HepG2 (cell line): ENCODE data around the gene KLHL5. TPM values are rescaled to one million over a fixed set of nuclear protein-coding genes. Genes with fewer than 3 reads are reported as not detected.

Experiments used
- ATAC-seq: fragments of 200-7000 bp; cut with Tn5 transposase; 3 replicates; pipeline ENCODE4 v1.9.1; 2020; ENCODE audit warnings: mild to moderate bottlenecking, moderate library complexity
- BruUV-seq: library from RNA; stranded (reverse); fragments of 400-500 nt; replicated peaks from 2 replicates; lab custom pipeline; 2021; lab: Mats Ljungman, UMichigan
- CTCF ChIA-PET: fragments of 300-600 bp; formaldehyde crosslinking; extraction: SDS; loops from one replicate; lab custom pipeline; 2021; ENCODE audit warnings: low total read pairs, inconsistent platforms, low intra/inter-chr PET ratio; lab: Yijun Ruan, JAX
- POLR2A ChIA-PET: fragments of 350-600 bp; sonication (Branson Sonifier 250); formaldehyde crosslinking; loops from one replicate; lab custom pipeline; 2020; ENCODE audit warnings: antibody characterized with exemption, inconsistent platforms; lab: Yijun Ruan, JAX
- DNase-seq: peaks from one replicate; pipeline ENCODE4 v3.0.0-alpha.2; 2015; ENCODE audit warnings: low spot score
- FAIRE-seq: peaks from 3 replicates; lab custom pipeline; 2011; peaks lifted over from hg19 to GRCh38; lab: Jason Lieb, UNC
- H2AFZ ChIP-seq: one replicate; pipeline ENCODE4 v1.6.1; 2011; ENCODE audit warnings: low read length, inconsistent platforms
- H3K27ac ChIP-seq: fragments of 300-600 bp; 3 replicates; pipeline ENCODE4 v1.8.0; 2011; ENCODE audit warnings: mixed run types, mild to moderate bottlenecking, mixed read lengths, low read length, inconsistent platforms; ENCODE audit not compliant: insufficient read depth; ENCODE audit errors: extremely low read length
- H3K27me3 ChIP-seq, 2 experiments: fragments of 200-600 bp in 1 of 2; 2 replicates in 1 of 2; 3 replicates in 1 of 2; pipeline versions ENCODE4 v1.6.0 to v1.8.0; 2011; ENCODE audit warnings: low read length in 2 of 2, mild to moderate bottlenecking in 2 of 2, moderate library complexity in 2 of 2, inconsistent platforms in 1 of 2; ENCODE audit not compliant: insufficient read depth in 2 of 2, control insufficient read depth in 1 of 2
- H3K36me3 ChIP-seq, 2 experiments: fragments of 200-600 bp in 1 of 2; replicated peaks in 1 of 2; 2 replicates in 1 of 2; 3 replicates in 1 of 2; pipeline versions ENCODE4 v1.5.1 to v1.8.0; 2011; ENCODE audit warnings: low read length in 2 of 2, inconsistent platforms in 1 of 2; ENCODE audit not compliant: insufficient read depth in 2 of 2, control insufficient read depth in 1 of 2
- H3K4me1 ChIP-seq: 2 replicates; pipeline ENCODE4 v1.5.1; 2012; ENCODE audit warnings: low read length, inconsistent platforms; ENCODE audit not compliant: insufficient read depth
- H3K4me2 ChIP-seq: 2 replicates; pipeline ENCODE4 v1.6.0; 2011; ENCODE audit warnings: low read depth, low read length, inconsistent platforms
- H3K4me3 ChIP-seq, 3 experiments: fragments of 200-600 bp in 1 of 3; sonication (generic), shearing (Covaris generic) in 1 of 3; replicated peaks in 1 of 3; 2 replicates each; pipeline ENCODE4 v1.5.1; 2011 to 2016; ENCODE audit warnings: low read length in 3 of 3, inconsistent platforms in 2 of 3, low read depth in 2 of 3, mild to moderate bottlenecking in 2 of 3, control low read depth in 1 of 3, mixed read lengths in 1 of 3; ENCODE audit not compliant: insufficient read depth in 1 of 3
- H3K79me2 ChIP-seq: one replicate; pipeline ENCODE4 v1.6.1; 2011; ENCODE audit warnings: low read length, inconsistent platforms; ENCODE audit not compliant: insufficient read depth
- H3K9ac ChIP-seq: 2 replicates; pipeline ENCODE4 v1.6.0; 2011; ENCODE audit warnings: mild to moderate bottlenecking, low read depth, low read length, inconsistent platforms; ENCODE audit not compliant: insufficient read depth
- H3K9me3 ChIP-seq: 2 replicates; pipeline ENCODE4 v1.5.1; 2012; ENCODE audit warnings: mild to moderate bottlenecking, low read length
- H4K20me1 ChIP-seq: 2 replicates; pipeline ENCODE4 v1.6.0; 2011; ENCODE audit warnings: inconsistent platforms, mild to moderate bottlenecking, low read length, moderate library complexity; ENCODE audit not compliant: insufficient read depth
- AKAP8 ChIP-seq: sonication (generic); formaldehyde crosslinking; IDR thresholded peaks from 2 replicates; pipeline ENCODE4 v1.5.1; 2020; ENCODE audit warnings: mild to moderate bottlenecking, missing genetic modification reagents
- CC2D1A ChIP-seq: sonication (generic); formaldehyde crosslinking; IDR thresholded peaks from 2 replicates; pipeline ENCODE4 v1.8.1; 2023; ENCODE audit warnings: mild to moderate bottlenecking, missing genetic modification reagents
- EED ChIP-seq: sonication (generic); formaldehyde crosslinking; IDR thresholded peaks from 2 replicates; pipeline ENCODE4 v1.5.0; 2020; ENCODE audit warnings: mild to moderate bottlenecking, missing genetic modification reagents
- HES4 ChIP-seq: sonication (generic); formaldehyde crosslinking; IDR thresholded peaks from 2 replicates; pipeline ENCODE4 v1.9.0; 2021; ENCODE audit warnings: mild to moderate bottlenecking, missing genetic modification reagents, borderline replicate concordance
- HNRNPLL ChIP-seq: fragments of 200-400 bp; formaldehyde crosslinking; IDR thresholded peaks from 2 replicates; pipeline ENCODE4 v1.6.1; 2017; ENCODE audit warnings: mild to moderate bottlenecking, low read depth, low read length; ENCODE audit not compliant: poor library complexity, severe bottlenecking
- HNRNPUL1 ChIP-seq: fragments of 200-400 bp; formaldehyde crosslinking; IDR thresholded peaks from 2 replicates; pipeline ENCODE4 v1.6.1; 2017; ENCODE audit warnings: low read depth, mild to moderate bottlenecking, low read length, moderate library complexity
- IRF1 ChIP-seq: sonication (generic); formaldehyde crosslinking; IDR thresholded peaks from 2 replicates; pipeline ENCODE4 v1.4.0; 2020; ENCODE audit warnings: low read depth, mild to moderate bottlenecking, missing genetic modification reagents
- KDM5A ChIP-seq: fragments of 200-600 bp; sonication (generic); IDR thresholded peaks from 2 replicates; pipeline ENCODE4 v1.7.0; 2018; ENCODE audit warnings: antibody characterized with exemption, mild to moderate bottlenecking, low read length, borderline replicate concordance
- MTA3 ChIP-seq: sonication (generic); formaldehyde crosslinking; IDR thresholded peaks from 2 replicates; pipeline ENCODE4 v1.4.0; 2020; ENCODE audit warnings: missing genetic modification reagents
- NCOR1 ChIP-seq: fragments of 200-600 bp; sonication (generic); IDR thresholded peaks from 2 replicates; pipeline ENCODE4 v1.7.0; 2017; ENCODE audit warnings: antibody characterized with exemption, low read length, borderline replicate concordance
- NR2F2 ChIP-seq: IDR thresholded peaks from 2 replicates; pipeline ENCODE4 v1.6.1; 2012; ENCODE audit warnings: low read depth, inconsistent platforms, borderline replicate concordance
- RBFOX2 ChIP-seq: fragments of 200-400 bp; formaldehyde crosslinking; IDR thresholded peaks from 2 replicates; pipeline ENCODE4 v1.6.1; 2017; ENCODE audit warnings: low read depth, mild to moderate bottlenecking, low read length
- SAP130 ChIP-seq: IDR thresholded peaks from 2 replicates; pipeline ENCODE4 v1.6.1; 2016; ENCODE audit warnings: low read depth
- SNAI1 ChIP-seq: sonication (generic); formaldehyde crosslinking; IDR thresholded peaks from 2 replicates; pipeline ENCODE4 v1.5.0; 2020; ENCODE audit warnings: mild to moderate bottlenecking, missing genetic modification reagents, borderline replicate concordance
- ZBTB8A ChIP-seq: sonication (generic); formaldehyde crosslinking; IDR thresholded peaks from 2 replicates; pipeline ENCODE4 v1.4.0; 2020; ENCODE audit warnings: mild to moderate bottlenecking, low read depth, missing genetic modification reagents, borderline replicate concordance
- ZFP82 ChIP-seq: sonication (generic); formaldehyde crosslinking; IDR thresholded peaks from 2 replicates; pipeline ENCODE4 v1.5.1; 2020; ENCODE audit warnings: mild to moderate bottlenecking, missing genetic modification reagents, borderline replicate concordance
- ZFY ChIP-seq: sonication (generic); formaldehyde crosslinking; IDR thresholded peaks from 2 replicates; pipeline ENCODE4 v1.4.0; 2020; ENCODE audit warnings: missing genetic modification reagents
- ZNF614 ChIP-seq: IDR thresholded peaks from 2 replicates; pipeline ENCODE4 v1.6.1; 2018; ENCODE audit warnings: missing biosample characterization, missing genetic modification reagents, inconsistent platforms, borderline replicate concordance
- WGBS: methylation state at CpG from one replicate; pipeline ENCODE4 v1.1.6; 2017; ENCODE audit warnings: low lambda C conversion rate; 5-methylcytosine and 5-hydroxymethylcytosine counted together
- in situ Hi-C: cut with HindIII; loops from 2 replicates; pipeline ENCODE4 v1.10.0; 2017; ENCODE audit warnings: low pct_unique_long_range_greater_than_20kb; ENCODE audit not compliant: extremely low pct_ligation_motif_present
- intact Hi-C: fragments of 100-400 bp; cut with micrococcal nuclease; formaldehyde crosslinking; loops from one replicate; pipeline ENCODE4 v1.10.0; 2022; ENCODE audit not compliant: unreplicated experiment
- polyA plus RNA-seq, 8 experiments: library from polyadenylated mRNA; depleted of rRNA in 3 of 8; stranded (reverse) in 7 of 8; unstranded in 1 of 8; fragments of >200 nt; fragmentation: Illumina TruSeq in 4 of 8; extraction: Trizol in 4 of 8; gene quantifications; 2 replicates each; pipeline versions ENCODE4 v1.2.1 to v1.2.3, GENCODE V29; 2011 to 2016; ENCODE audit warnings: low read depth in 4 of 8, missing spikeins in 1 of 8, mixed read lengths in 1 of 8; ENCODE audit not compliant: insufficient read depth in 1 of 8
- total RNA-seq, 5 experiments: library from RNA; depleted of rRNA; stranded (reverse); fragments of >200 nt; fragmentation: Illumina TruSeq; extraction: Trizol; gene quantifications; 2 replicates each; pipeline ENCODE4 v1.2.3, GENCODE V29; 2016; ENCODE audit warnings: low read depth in 1 of 5
- TF ChIP-seq, protein P1 (sequence below): sonication (generic); formaldehyde crosslinking; IDR thresholded peaks from 2 replicates; pipeline ENCODE4 v1.8.0; 2022; ENCODE audit warnings: missing genetic modification reagents, mild to moderate bottlenecking, inconsistent platforms, borderline replicate concordance
- TF ChIP-seq, protein P2 (sequence below): IDR thresholded peaks from 2 replicates; pipeline ENCODE4 v1.6.1; 2012; ENCODE audit warnings: inconsistent platforms

Gene KLHL5
- total and polyA plus RNA-seq, 2 of the 13 experiments (the other 11 are each of a cell fraction or from before 2014, with no cell fraction given): 36.2 to 38.7 TPM

DNA sequence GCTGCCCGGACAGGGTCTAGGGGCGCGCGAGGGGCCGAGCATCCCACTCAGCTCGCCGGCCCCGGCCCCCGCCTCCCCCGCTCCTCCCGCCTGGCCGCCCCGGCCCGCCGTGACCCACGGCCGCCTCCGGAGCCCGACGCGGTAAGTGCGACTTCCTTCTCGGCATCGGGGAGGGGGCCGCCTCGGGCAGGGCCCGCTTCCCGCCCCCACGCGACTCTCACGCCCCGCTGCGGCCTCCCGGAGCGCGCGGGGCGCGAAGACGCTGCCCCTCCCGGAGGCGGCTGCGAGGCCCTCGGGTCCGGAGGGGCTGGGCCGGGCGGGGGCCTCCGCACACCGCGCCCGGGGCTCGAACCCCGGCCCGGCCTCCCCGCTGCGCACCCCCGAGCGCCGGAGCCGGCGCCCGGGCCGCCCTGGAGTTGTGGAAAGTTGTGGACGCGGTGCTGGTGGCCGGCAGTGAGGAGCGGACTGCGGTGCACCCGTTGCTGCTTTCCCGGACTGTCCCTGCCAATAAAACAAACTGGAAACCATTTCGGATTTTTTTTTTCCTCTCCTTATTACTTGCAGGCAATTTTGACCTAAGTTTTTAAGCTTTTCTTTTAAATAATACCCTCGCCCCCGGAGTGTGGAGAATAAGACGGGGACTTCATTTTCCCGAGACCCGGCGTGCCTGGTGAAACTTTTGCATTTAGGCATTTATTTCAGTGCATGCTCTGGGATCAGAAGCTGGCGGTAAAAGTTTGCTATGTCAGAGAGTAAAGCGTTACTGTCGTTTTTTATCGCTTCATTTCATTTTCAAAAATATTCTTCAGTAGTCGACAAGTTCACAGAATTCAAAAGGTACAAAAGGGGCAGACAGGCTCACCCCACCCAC, 16.8 kb upstream of the KLHL5 start:
- no TSS peak for BruUV-seq
- peaks cover 63% of the 10 kb centered on the region for H3K4me1 ChIP-seq
- peak overlapping the region; percentile 72 to 94 (median 79) for H3K4me3 ChIP-seq
- no peaks in the 10 kb centered on the region for H3K9me3 ChIP-seq
- peak overlapping the region; percentile 84 for H3K9ac ChIP-seq
- no peaks in the 10 kb centered on the region for H3K36me3 ChIP-seq
- intact Hi-C loops: loop anchor here (1.0 to 10.0 kb wide), 3 partner anchors 90 to 380 kb away; partner anchors contain the start of gene KLF3
- H3K27me3 ChIP-seq: no peaks in the 10 kb centered on the region; a peak in 1 of 5 replicates
- ATAC-seq: peak; percentile 51
- WGBS: under 1% methylated on average over 19 of the region's 82 CpGs
- in situ Hi-C loops: no loop called here
- peaks cover 37% of the 10 kb centered on the region for H3K79me2 ChIP-seq
- H4K20me1 ChIP-seq: peaks cover 11% of the 10 kb centered on the region; the same call in 1 of the 2 replicates
- ChIA-PET POLR2A (interaction anchor here (0.5 to 5.9 kb wide), 8 partner anchors 10 to 141 kb away, joined by 3 to 27 read pairs (median 8); no protein-coding TSS in a partner anchor), CTCF (no interaction called here)
- peak overlapping the region; percentile 77 for H3K4me2 ChIP-seq
- no peak for DNase-seq
- H2AFZ ChIP-seq: no peak overlapping the region
- FAIRE-seq: no peak
- peak overlapping the region; percentile 82 for H3K27ac ChIP-seq
- no peak for TF ChIP-seq CC2D1A (CRISPR knock-in tag)
- TF ChIP-seq KDM5A: peak; percentile 42; the same call in 1 of the 2 replicates
- no peak for TF ChIP-seq ZNF614 (CRISPR knock-in tag)
- TF ChIP-seq HES4 (CRISPR knock-in tag): 0 out of 2 replicates have a peak, but pooled peaks have one; percentile 32
- TF ChIP-seq EED (CRISPR knock-in tag): 0 out of 2 replicates have a peak, but pooled peaks have one; percentile 33
- TF ChIP-seq HNRNPLL: peak; percentile 49
- peak; percentile 62 for TF ChIP-seq ZFY (CRISPR knock-in tag)
- no peak for TF ChIP-seq ZBTB8A
- TF ChIP-seq, protein P1, sequence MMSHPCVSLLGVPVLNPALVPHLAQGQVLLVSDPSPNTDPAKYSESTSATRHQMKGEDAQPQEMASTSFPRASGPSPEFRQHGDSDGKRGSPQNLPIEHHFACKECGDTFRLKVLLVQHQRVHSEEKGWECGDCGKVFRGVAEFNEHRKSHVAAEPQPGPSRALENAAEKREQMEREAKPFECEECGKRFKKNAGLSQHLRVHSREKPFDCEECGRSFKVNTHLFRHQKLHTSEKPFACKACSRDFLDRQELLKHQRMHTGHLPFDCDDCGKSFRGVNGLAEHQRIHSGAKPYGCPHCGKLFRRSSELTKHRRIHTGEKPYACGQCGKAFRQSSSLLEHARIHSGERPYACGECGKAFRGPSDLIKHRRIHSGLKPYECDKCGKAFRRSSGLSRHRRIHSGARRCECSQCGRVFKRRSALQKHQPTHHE (CRISPR knock-in tag): no peak
- TF ChIP-seq SNAI1 (CRISPR knock-in tag): no peak
- TF ChIP-seq IRF1 (CRISPR knock-in tag): no peak
- TF ChIP-seq AKAP8 (CRISPR knock-in tag): no peak
- TF ChIP-seq MTA3: no peak
- no peak for TF ChIP-seq NR2F2
- TF ChIP-seq RBFOX2: peak; percentile 71
- TF ChIP-seq ZFP82 (CRISPR knock-in tag): no peak
- TF ChIP-seq, protein P2, sequence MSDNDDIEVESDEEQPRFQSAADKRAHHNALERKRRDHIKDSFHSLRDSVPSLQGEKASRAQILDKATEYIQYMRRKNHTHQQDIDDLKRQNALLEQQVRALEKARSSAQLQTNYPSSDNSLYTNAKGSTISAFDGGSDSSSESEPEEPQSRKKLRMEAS: no peak; the same call in 1 of the 2 replicates
- no peak for TF ChIP-seq SAP130 (CRISPR knock-in tag)
- TF ChIP-seq HNRNPUL1: no peak
- TF ChIP-seq NCOR1: no peak
